HepG2 (cell line): ENCODE measurements around the gene ZNF445. TPM values are rescaled to one million over a fixed set of nuclear protein-coding genes. Genes with fewer than 3 reads are reported as not detected.

Experiments
- EP300 ChIP-seq, 3 experiments: sonication (generic) in 1 of 3; formaldehyde crosslinking in 1 of 3; IDR thresholded peaks; 2 replicates each; pipeline versions ENCODE4 v1.5.1 to v1.6.1; 2011 to 2020; ENCODE audit warnings: low read depth in 2 of 3, low read length in 2 of 3, borderline replicate concordance in 1 of 3, improper control_type of control experiment in 1 of 3, mild to moderate bottlenecking in 1 of 3, missing genetic modification reagents in 1 of 3, moderate library complexity in 1 of 3
- FOXA3 ChIP-seq: IDR thresholded peaks from 2 replicates; pipeline ENCODE4 v1.6.1; 2016; ENCODE audit warnings: missing genetic modification reagents, missing compliant biosample characterization
- GFI1 ChIP-seq: sonication (generic); formaldehyde crosslinking; IDR thresholded peaks from 2 replicates; pipeline ENCODE4 v1.5.0; 2020; ENCODE audit warnings: missing genetic modification reagents, mild to moderate bottlenecking, borderline replicate concordance
- HCFC1 ChIP-seq: fragments of 150-350 bp; IDR thresholded peaks from 2 replicates; pipeline ENCODE4 v1.6.1; 2014; ENCODE audit warnings: low read depth, low read length
- MED8 ChIP-seq: sonication (generic); formaldehyde crosslinking; IDR thresholded peaks from 2 replicates; pipeline ENCODE4 v1.8.1; 2023; ENCODE audit warnings: mild to moderate bottlenecking, missing genetic modification reagents; ENCODE audit not compliant: insufficient replicate concordance
- PCBP2 ChIP-seq: fragments of 200-400 bp; formaldehyde crosslinking; optimal IDR thresholded peaks from 2 replicates; pipeline ENCODE3; 2018; ENCODE audit warnings: low read length, low read depth; ENCODE audit not compliant: poor library complexity, severe bottlenecking
- RBM39 ChIP-seq: fragments of 200-400 bp; formaldehyde crosslinking; IDR thresholded peaks from one replicate; pipeline ENCODE4 v1.6.1; 2018; ENCODE audit warnings: antibody characterized with exemption, mild to moderate bottlenecking, low read depth, low read length; ENCODE audit not compliant: poor library complexity, severe bottlenecking
- SIN3A ChIP-seq: IDR thresholded peaks from 2 replicates; pipeline ENCODE4 v1.6.1; 2011; ENCODE audit warnings: low read depth, mild to moderate bottlenecking, control low read depth, low read length, borderline replicate concordance
- SMC3 ChIP-seq: IDR thresholded peaks from 2 replicates; pipeline ENCODE4 v1.6.1; 2011; ENCODE audit warnings: low read length, improper control_type of control experiment
- YY1 ChIP-seq: IDR thresholded peaks from 2 replicates; pipeline ENCODE4 v1.6.1; 2011; ENCODE audit warnings: low read length, low read depth, moderate library complexity, mild to moderate bottlenecking; ENCODE audit not compliant: insufficient read depth, insufficient replicate concordance
- ZBTB7B ChIP-seq: sonication (generic); formaldehyde crosslinking; IDR thresholded peaks from 2 replicates; pipeline ENCODE4 v1.4.0; 2020; ENCODE audit warnings: missing genetic modification reagents
- ZBTB8A ChIP-seq: sonication (generic); formaldehyde crosslinking; IDR thresholded peaks from 2 replicates; pipeline ENCODE4 v1.4.0; 2020; ENCODE audit warnings: mild to moderate bottlenecking, low read depth, missing genetic modification reagents, borderline replicate concordance
- ZNF101 ChIP-seq: sonication (generic); formaldehyde crosslinking; IDR thresholded peaks from 2 replicates; pipeline ENCODE4 v1.4.0; 2020; ENCODE audit warnings: mild to moderate bottlenecking, low read depth, missing genetic modification reagents, borderline replicate concordance
- ZNF674 ChIP-seq: sonication (generic); formaldehyde crosslinking; IDR thresholded peaks from 2 replicates; pipeline ENCODE4 v1.5.0; 2020; ENCODE audit warnings: low read depth, mild to moderate bottlenecking, missing genetic modification reagents
- ZNF747 ChIP-seq: sonication (generic); formaldehyde crosslinking; IDR thresholded peaks from 2 replicates; pipeline ENCODE4 v1.8.1; 2023; ENCODE audit warnings: missing genetic modification reagents, mild to moderate bottlenecking, borderline replicate concordance
- polyA plus RNA-seq, 8 experiments: library from polyadenylated mRNA; depleted of rRNA in 3 of 8; stranded (reverse) in 7 of 8; unstranded in 1 of 8; fragments of >200 nt; fragmentation: Illumina TruSeq in 4 of 8; extraction: Trizol in 4 of 8; gene quantifications; 2 replicates each; pipeline versions ENCODE4 v1.2.1 to v1.2.3, GENCODE V29; 2011 to 2016; ENCODE audit warnings: low read depth in 4 of 8, missing spikeins in 1 of 8, mixed read lengths in 1 of 8; ENCODE audit not compliant: insufficient read depth in 1 of 8
- total RNA-seq, 5 experiments: library from RNA; depleted of rRNA; stranded (reverse); fragments of >200 nt; fragmentation: Illumina TruSeq; extraction: Trizol; gene quantifications; 2 replicates each; pipeline ENCODE4 v1.2.3, GENCODE V29; 2016; ENCODE audit warnings: low read depth in 1 of 5
- TF ChIP-seq, protein P1 (sequence below): sonication (generic); formaldehyde crosslinking; IDR thresholded peaks from 2 replicates; pipeline ENCODE4 v1.4.0; 2020; ENCODE audit warnings: mild to moderate bottlenecking, missing genetic modification reagents, borderline replicate concordance
- TF ChIP-seq, protein P2 (sequence below): sonication (generic); formaldehyde crosslinking; IDR thresholded peaks from 2 replicates; pipeline ENCODE4 v1.4.0; 2020; ENCODE audit warnings: missing genetic modification reagents
- TF ChIP-seq, protein P3 (sequence below): sonication (generic); formaldehyde crosslinking; IDR thresholded peaks from 2 replicates; pipeline ENCODE4 v1.5.1; 2020; ENCODE audit warnings: missing genetic modification reagents, mild to moderate bottlenecking, borderline replicate concordance

ZNF445 gene
- total and polyA plus RNA-seq, 2 of the 13 experiments (the other 11 are each of a cell fraction or from before 2014, with no cell fraction given): 4.4 to 10.3 TPM

DNA sequence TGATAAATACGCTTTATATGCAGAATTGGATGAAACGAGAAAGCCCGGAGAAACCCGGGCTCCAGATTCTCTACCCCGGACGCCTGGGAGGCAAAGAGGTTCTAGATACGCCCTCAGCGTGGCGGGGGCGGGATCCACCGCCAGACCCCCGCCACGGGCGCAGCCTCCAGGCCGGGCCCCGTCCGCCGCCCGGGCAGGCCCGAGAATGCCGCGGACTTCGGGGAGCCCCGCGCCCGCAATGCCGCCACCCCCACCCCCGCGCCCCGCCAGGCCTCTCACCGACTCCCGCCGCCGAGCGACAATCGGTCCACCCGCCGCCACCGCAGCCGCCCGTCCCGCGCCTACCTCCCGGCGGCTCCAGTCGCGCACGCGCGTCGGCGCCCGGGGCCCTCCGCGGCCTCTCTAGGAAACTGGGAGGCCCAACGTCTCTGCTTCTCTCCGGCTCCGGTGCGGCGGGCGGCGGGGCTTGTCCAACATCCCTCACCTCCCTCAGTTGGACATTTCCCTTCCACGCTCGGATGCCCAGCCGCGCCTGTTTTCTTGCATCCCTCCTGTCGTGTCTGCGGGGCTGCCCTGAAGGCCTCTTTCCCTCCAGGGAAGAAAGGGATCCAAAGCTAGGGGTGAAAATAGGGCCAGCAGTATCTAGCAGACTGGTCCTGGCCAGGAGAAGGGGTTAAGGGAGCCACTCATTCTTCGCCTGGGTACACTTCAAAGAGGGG is at the start of gene ZNF445 (continued):
- TF ChIP-seq PCBP2 (no peak), SIN3A (peak; percentile 66; the same call in 1 of the 2 replicates), FOXA3 (CRISPR knock-in tag) (no peak), SMC3 (no peak), ZBTB8A (no peak), HCFC1 (no peak), GFI1 (CRISPR knock-in tag) (no peak), MED8 (peak; percentile 62), YY1 (peak; percentile 67), ZNF747 (CRISPR knock-in tag) (peak; percentile 18; the same call in 1 of the 2 replicates), EP300 (IDR thresholded peaks at IDR 0.05; ENCODE audit: low read depth in 2 of 2, low read length in 2 of 2) (no peak), EP300 (CRISPR knock-in tag; IDR thresholded peaks at IDR 0.05; ENCODE audit: borderline replicate concordance) (no peak), ZNF674 (CRISPR knock-in tag) (no peak), ZNF101 (CRISPR knock-in tag) (no peak), ZBTB7B (CRISPR knock-in tag) (no peak), RBM39 (peak; percentile 57)
- TF ChIP-seq, protein P1, sequence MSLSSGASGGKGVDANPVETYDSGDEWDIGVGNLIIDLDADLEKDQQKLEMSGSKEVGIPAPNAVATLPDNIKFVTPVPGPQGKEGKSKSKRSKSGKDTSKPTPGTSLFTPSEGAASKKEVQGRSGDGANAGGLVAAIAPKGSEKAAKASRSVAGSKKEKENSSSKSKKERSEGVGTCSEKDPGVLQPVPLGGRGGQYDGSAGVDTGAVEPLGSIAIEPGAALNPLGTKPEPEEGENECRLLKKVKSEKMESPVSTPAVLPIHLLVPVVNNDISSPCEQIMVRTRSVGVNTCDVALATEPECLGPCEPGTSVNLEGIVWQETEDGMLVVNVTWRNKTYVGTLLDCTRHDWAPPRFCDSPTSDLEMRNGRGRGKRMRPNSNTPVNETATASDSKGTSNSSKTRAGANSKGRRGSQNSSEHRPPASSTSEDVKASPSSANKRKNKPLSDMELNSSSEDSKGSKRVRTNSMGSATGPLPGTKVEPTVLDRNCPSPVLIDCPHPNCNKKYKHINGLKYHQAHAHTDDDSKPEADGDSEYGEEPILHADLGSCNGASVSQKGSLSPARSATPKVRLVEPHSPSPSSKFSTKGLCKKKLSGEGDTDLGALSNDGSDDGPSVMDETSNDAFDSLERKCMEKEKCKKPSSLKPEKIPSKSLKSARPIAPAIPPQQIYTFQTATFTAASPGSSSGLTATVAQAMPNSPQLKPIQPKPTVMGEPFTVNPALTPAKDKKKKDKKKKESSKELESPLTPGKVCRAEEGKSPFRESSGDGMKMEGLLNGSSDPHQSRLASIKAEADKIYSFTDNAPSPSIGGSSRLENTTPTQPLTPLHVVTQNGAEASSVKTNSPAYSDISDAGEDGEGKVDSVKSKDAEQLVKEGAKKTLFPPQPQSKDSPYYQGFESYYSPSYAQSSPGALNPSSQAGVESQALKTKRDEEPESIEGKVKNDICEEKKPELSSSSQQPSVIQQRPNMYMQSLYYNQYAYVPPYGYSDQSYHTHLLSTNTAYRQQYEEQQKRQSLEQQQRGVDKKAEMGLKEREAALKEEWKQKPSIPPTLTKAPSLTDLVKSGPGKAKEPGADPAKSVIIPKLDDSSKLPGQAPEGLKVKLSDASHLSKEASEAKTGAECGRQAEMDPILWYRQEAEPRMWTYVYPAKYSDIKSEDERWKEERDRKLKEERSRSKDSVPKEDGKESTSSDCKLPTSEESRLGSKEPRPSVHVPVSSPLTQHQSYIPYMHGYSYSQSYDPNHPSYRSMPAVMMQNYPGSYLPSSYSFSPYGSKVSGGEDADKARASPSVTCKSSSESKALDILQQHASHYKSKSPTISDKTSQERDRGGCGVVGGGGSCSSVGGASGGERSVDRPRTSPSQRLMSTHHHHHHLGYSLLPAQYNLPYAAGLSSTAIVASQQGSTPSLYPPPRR (CRISPR knock-in tag): no peak
- TF ChIP-seq, protein P2, sequence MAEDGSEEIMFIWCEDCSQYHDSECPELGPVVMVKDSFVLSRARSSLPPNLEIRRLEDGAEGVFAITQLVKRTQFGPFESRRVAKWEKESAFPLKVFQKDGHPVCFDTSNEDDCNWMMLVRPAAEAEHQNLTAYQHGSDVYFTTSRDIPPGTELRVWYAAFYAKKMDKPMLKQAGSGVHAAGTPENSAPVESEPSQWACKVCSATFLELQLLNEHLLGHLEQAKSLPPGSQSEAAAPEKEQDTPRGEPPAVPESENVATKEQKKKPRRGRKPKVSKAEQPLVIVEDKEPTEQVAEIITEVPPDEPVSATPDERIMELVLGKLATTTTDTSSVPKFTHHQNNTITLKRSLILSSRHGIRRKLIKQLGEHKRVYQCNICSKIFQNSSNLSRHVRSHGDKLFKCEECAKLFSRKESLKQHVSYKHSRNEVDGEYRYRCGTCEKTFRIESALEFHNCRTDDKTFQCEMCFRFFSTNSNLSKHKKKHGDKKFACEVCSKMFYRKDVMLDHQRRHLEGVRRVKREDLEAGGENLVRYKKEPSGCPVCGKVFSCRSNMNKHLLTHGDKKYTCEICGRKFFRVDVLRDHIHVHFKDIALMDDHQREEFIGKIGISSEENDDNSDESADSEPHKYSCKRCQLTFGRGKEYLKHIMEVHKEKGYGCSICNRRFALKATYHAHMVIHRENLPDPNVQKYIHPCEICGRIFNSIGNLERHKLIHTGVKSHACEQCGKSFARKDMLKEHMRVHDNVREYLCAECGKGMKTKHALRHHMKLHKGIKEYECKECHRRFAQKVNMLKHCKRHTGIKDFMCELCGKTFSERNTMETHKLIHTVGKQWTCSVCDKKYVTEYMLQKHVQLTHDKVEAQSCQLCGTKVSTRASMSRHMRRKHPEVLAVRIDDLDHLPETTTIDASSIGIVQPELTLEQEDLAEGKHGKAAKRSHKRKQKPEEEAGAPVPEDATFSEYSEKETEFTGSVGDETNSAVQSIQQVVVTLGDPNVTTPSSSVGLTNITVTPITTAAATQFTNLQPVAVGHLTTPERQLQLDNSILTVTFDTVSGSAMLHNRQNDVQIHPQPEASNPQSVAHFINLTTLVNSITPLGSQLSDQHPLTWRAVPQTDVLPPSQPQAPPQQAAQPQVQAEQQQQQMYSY (CRISPR knock-in tag): no peak
- TF ChIP-seq, protein P3, sequence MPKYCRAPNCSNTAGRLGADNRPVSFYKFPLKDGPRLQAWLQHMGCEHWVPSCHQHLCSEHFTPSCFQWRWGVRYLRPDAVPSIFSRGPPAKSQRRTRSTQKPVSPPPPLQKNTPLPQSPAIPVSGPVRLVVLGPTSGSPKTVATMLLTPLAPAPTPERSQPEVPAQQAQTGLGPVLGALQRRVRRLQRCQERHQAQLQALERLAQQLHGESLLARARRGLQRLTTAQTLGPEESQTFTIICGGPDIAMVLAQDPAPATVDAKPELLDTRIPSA (CRISPR knock-in tag): no peak
